HG03457 (cell line): ENCODE data around the gene UQCRC1.

ENCODE experiments used
- ATAC-seq: cut with Tn5 transposase; IDR thresholded peaks from one replicate; pipeline ENCODE4 v1.9.1; 2021; ENCODE audit warnings: moderate number of reproducible peaks; ENCODE audit not compliant: unreplicated experiment

Gene UQCRC1

DNA sequence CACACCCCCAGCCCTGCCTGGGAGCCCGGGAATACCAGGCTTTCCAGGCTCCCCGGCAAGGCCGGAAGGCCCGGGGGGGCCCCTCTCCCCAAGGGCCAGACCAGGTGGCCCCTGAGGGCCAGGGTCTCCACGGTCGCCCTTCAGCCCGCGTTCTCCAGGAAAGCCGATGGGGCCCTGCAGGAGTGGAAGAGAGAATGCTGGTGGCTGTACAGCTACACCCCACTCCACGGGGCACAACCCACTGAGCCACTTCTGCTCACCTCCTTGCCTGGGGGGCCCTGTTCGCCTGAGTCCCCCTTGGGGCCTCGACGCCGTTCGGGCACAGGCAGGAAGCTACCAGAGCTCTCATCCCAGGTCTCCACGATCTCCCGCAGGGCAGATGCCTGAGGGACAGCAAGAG, 34.1 kb downstream of the UQCRC1 start:
- ATAC-seq = no peak

GRCh38 chr3:48573973-48574585, 35.4 kb downstream of the UQCRC1 start:
- ATAC-seq = no peak

DNA sequence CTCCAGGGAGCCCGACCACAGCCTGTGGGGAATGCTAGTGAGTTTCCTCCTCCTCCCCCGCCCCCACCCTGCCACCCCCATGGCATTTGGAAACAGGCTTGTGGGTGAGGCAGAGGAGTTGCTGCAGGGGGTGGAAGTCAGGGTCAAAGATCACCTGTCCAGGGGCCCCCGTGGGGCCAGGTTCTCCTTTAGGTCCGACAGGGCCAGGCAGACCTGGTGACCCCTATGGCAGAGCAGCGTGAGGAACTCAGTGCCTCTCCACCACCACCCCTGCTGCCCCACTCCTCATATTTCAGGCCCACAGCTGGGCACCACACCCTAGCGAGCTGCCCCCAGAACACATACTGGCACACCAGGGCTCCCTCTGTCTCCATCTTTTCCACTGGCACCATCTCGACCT, 36.9 kb downstream of the UQCRC1 start:
- ATAC-seq = no peak

- no peak for ATAC-seq
Observed at GRCh38 chr3:48571938-48572337, 37.5 kb downstream of the UQCRC1 start.

DNA sequence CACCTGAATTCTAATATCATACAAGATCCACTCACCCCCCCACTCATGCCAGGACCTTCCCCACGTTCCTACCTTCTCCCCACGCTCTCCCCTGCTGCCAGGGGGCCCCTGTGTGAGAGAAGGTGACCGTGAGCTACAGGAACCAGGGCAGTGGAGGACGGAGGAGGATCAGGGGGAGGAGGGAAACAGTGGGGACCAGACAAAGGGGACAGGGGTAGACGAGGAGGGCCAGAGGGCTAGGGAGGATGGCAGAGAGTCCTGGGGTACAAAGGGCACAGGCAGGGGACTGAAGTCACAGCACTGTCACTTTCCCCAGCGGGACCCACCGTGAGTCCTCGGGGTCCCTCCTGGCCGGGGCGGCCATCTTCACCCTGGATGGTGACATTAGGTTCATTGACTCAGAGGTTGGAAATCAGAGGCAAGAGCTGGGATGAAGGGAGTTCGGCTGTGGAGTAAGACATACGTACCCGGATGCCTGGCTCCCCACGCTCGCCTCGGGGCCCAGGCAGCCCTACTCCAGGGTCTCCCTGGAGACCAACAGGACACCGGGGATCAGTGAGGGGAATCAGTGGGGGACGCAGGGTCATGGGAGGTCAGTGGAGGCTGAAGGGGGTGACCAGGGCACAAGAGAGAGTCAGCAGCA, 39.5 kb downstream of the UQCRC1 start:
- no peak for ATAC-seq

DNA sequence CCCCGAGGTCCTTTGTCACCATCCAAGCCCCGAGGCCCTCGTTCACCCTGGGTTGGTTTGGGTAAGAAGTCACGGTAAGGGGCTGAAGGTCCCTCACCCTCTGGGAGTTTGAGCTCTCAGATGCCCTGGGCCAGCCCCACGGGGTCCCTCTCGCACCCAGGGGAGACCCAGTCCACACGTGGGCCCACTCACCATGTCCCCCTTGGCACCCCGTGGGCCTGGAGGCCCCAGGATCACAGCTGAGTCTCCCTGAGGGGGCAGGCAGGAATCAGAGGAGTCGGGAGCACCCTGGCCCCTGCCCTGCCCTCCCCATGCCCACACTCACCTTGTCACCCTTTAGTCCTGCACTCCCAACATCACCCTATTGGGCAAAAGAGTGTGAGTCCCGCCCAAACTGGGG, 40.0 kb downstream of the UQCRC1 start:
- ATAC-seq = no peak

- no peak for ATAC-seq
Observed at GRCh38 chr3:48568476-48568875, 41.0 kb downstream of the UQCRC1 start.

DNA sequence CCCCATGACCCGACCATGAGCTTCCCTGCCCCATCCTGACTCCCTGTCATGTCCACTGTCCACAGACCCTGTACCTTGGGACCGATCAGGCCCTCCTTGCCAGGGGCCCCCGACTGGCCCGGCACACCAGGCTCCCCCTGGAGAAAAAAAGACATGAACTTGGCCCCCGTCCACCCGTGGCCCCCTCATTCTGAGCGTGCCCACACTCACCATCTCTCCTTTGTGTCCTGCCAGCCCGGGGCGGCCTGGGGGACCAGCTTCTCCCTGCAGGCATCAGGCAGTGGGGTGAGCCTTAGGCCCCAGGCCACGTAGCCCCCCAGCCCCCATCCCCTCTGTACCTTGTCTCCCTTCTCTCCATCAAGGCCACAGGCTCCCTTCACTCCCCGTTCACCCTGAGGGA, 41.9 kb downstream of the UQCRC1 start:
- ATAC-seq = no peak

- ATAC-seq = no peak
Observed at GRCh38 chr3:48567090-48567489, 42.4 kb downstream of the UQCRC1 start.

DNA sequence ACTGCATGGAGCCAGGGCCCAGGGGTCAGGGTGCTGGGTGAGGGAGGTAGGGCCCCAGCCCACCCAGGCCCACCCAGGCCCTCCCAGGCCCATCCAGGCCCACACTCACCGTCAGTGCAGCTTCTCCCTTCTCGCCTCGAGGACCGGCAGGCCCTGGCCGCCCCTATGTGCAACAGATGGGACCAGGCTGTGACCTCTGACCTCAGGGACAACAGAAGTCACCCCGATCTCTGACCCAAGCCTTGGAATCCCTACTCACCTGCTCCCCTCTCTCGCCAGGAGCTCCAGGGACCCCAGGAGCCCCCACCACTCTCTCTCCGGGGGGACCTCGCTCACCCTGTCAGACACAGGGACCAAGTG, 43.1 kb downstream of the UQCRC1 start:
- ATAC-seq = no peak

DNA sequence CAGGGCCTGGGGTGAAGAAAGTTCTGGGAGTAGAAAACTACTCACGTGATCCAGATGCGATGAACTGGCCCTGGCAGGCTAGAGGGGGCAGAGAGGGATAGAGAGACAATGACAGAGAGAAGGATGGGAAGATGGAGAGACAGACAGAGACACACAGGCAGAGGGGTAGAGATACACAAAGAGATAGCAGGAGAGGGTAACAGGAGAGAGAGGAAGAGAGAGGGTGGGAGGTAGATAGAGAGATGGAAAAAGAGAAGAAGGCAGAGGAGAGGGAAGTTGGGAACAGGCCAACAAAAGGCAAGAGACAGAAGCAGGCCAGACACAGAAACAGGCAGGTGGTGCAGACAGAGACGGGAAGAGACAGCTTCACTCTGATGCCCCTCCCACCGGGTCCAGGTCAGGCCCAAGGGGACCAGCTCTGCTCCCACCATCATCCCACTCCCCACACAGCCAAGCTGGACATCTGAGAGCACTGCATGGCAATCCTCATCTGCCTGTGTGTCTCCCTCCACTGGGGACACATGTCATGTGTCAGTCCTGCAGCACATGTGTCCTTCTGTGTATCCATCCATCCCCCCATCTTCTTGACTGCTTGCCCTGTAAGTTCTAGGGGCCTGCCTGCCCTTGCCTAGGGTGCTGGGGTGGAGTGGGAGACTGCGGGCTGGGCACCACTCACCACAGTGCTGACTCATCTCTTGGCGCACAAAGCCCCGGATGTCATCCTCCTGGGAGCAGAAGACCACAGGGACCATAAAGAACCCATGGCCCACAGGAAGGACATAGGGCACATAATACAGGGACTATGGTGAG, 43.6 kb downstream of the UQCRC1 start:
- ATAC-seq = no peak

- ATAC-seq = no peak
Observed at GRCh38 chr3:48565186-48565585, 44.3 kb downstream of the UQCRC1 start.

DNA sequence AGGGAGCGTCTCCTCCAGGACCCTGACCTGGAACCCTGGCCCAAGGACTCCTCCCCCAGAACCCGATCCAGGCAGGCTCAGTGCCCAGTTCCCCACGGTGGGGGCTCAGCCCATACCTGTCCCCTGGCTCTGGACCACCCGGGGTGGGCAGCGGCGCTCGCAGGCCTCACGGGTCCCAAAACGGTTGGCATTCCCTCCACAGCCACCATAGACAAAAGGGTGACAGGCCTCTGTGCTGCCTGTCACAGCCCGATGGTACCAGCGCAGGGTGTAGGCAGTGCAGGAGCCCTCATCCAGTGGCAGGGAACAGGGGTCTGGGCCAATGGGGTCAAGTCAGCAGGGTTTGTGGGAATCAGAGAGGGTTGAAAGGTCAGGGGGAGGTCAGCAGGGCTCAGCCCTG, 44.8 kb downstream of the UQCRC1 start:
- no peak for ATAC-seq

- no peak for ATAC-seq
Observed at GRCh38 chr3:48564022-48564421, 45.4 kb downstream of the UQCRC1 start.

DNA sequence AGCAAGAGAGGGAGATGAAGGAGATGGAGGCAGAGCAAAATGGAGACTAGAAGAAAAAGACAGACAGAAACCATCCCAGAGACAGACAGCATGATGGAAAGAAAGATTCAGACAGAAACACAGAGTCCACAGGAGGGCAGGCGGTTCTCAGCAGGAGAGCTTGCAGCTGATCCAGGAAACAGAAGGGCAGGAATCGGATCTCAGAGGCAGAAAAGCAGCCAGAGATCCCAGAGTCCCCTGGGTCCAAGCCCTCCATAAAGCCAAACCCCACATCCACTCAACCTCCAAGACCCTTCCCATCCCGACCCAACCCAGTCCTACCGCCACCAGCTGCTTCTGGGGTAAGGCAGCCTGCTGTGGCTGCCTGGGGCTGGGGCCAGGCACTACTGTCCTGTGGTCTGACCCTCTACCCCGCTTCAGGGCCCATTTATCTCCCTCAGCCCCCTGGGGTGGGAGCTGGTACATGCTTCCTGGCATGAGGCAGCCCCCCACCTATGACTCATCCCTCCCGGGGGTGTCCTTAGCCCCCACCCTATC, 46.0 kb downstream of the UQCRC1 start, which contains the start of gene UCN2:
Gene UCN2, minus strand, starts transcription at position 400 of the 537 bp plus-strand sequence. CDS start 657 bp downstream, outside the sequence.
- ATAC-seq = no peak

- no peak for ATAC-seq
Observed at GRCh38 chr3:48562367-48563095, 46.9 kb downstream of the UQCRC1 start.

- ATAC-seq = no peak
Observed at GRCh38 chr3:48561045-48561736, 48.3 kb downstream of the UQCRC1 start.

DNA sequence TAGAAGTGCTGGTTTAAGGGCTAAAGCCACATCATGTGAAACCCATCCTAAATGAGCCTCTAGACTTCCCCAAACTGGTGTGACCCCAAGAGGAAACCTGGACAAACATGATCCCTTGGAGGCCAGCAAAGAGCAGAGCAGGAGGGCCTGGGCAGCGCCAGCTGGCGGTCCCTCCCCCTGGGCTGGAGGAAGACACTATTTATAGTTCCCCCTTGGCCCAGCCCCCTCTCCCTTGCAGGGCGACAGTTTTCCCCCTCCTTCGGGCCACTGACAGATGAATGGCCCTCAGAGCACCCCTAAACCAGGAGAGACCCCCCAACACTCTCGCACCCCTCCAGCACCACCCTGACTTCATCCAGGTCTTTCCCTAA, 48.8 kb downstream of the UQCRC1 start:
- no peak for ATAC-seq

- ATAC-seq = no peak
Observed at GRCh38 chr3:48558493-48559134, 50.8 kb downstream of the UQCRC1 start.
